ENCODE data around the gene DYRK1A.

DYRK1A gene

DNA sequence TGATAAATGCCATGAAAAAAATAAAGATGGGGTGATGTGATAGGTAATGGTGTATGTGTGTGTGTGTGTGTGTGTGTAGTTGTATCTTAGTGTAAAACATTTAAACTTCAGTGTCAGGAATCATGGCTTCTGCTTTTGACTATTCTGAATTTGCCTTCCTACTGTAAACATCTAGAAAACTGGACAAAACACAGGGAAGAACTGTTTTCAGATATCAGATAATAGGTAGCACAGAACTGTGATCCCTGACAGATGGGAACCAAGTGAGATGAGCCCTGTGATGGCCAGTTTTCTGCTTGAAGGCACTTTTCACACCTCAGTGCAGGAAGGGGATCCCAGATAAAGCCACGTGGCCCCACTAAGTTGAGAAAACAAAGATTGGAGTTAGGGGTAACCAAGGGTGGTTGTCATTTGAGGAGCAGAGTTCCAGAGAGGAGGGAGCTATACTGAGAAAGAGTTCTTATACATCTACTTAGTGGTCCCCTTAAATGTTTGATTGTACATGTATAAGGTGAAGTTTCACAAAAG lies 17.3 kb downstream of the DYRK1A start:
- no peaks in the 10 kb centered on the region for H3K9me3 ChIP-seq (ENCODE audit: control insufficient read depth in 2 of 2, low read length in 2 of 2)
- no peaks in the 10 kb centered on the region for H3K27me3 ChIP-seq (ENCODE audit: control insufficient read depth in 2 of 2, insufficient read depth in 2 of 2, low read length in 2 of 2)
- H3K4me3 ChIP-seq (ENCODE audit: low read length in 2 of 2): no peak overlapping the region
- H3K27ac ChIP-seq (ENCODE audit: low read depth in 2 of 2, low read length in 2 of 2): no peak overlapping the region
- no peak overlapping the region for H3K9ac ChIP-seq (ENCODE audit: low read depth in 1 of 2, low read length in 2 of 2)
- H3K4me1 ChIP-seq (ENCODE audit: control insufficient read depth in 2 of 2, insufficient read depth in 2 of 2, low read length in 2 of 2): peaks cover 9 to 12% of the 10 kb centered on the region in 2 donors
- no peaks in the 10 kb centered on the region for H3K36me3 ChIP-seq (ENCODE audit: control insufficient read depth in 2 of 2, insufficient read depth in 2 of 2, low read length in 2 of 2)

DNA sequence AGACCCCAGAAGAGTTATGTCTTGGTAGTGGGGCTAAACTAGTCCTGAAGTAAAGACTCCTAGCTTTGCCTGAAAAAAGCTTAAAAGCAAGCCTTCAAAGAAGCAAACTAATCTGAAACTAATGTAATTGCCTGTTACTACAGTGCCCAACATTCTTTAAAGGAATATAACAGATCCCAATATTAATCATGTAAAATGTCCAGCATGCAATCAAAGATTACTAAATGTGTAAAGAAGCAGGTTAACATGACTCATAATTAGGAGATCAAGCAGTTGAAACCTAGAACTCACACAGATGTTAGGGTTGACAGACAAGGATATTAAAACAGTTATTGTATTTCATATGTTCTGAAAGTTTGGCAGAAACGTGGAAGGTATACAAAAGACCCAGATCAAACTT lies 17.8 kb downstream of the DYRK1A start:
- no peaks in the 10 kb centered on the region for H3K9me3 ChIP-seq (ENCODE audit: control insufficient read depth in 2 of 2, low read length in 2 of 2)
- no peak overlapping the region for H3K27ac ChIP-seq (ENCODE audit: low read depth in 2 of 2, low read length in 2 of 2)
- no peak overlapping the region for H3K4me3 ChIP-seq (ENCODE audit: low read length in 2 of 2)
- no peaks in the 10 kb centered on the region for H3K27me3 ChIP-seq (ENCODE audit: control insufficient read depth in 2 of 2, insufficient read depth in 2 of 2, low read length in 2 of 2)
- H3K9ac ChIP-seq (ENCODE audit: low read depth in 1 of 2, low read length in 2 of 2): no peak overlapping the region
- H3K4me1 ChIP-seq (ENCODE audit: control insufficient read depth in 2 of 2, insufficient read depth in 2 of 2, low read length in 2 of 2): peaks cover 7 to 12% of the 10 kb centered on the region in 2 donors
- no peaks in the 10 kb centered on the region for H3K36me3 ChIP-seq (ENCODE audit: control insufficient read depth in 2 of 2, insufficient read depth in 2 of 2, low read length in 2 of 2)

DNA sequence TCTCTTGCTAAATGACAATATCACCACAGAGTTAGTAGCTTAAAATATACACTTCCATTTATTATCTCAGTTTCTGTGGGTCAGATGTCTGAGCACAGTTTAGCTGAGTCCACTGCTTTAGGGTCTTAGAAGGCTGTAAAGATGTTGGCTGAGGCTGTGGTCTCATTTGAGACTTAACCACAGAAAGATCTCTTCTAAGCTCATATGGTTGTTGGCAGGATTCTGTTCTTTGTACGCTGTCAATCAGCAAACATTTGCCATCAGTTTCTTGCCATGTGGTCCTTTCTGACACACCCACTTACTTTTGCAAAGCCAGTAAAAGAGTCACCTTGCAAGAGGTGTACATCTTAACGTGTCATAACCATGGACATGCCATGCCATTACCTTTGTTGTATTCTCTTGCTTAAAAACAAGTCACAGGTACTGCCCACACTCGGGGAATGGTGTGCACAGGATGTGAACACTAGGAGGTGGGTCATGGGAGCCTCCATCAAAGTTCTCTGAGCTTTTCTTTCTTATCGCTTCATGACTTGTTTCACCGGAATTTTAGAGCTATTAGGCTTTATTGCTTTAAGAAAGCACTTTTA lies 18.7 kb downstream of the DYRK1A start:
- Histone ChIP-seq H3K36me3 (ENCODE audit: control insufficient read depth in 2 of 2, insufficient read depth in 2 of 2, low read length in 2 of 2) (no peaks in the 10 kb centered on the region), H3K4me1 (ENCODE audit: control insufficient read depth in 2 of 2, insufficient read depth in 2 of 2, low read length in 2 of 2) (peaks cover 6 to 11% of the 10 kb centered on the region in 2 donors), H3K4me3 (ENCODE audit: low read length in 2 of 2) (no peak overlapping the region), H3K27ac (ENCODE audit: low read depth in 2 of 2, low read length in 2 of 2) (no peak overlapping the region), H3K9me3 (ENCODE audit: control insufficient read depth in 2 of 2, low read length in 2 of 2) (no peaks in the 10 kb centered on the region), H3K9ac (ENCODE audit: low read depth in 1 of 2, low read length in 2 of 2) (no peak overlapping the region), H3K27me3 (ENCODE audit: control insufficient read depth in 2 of 2, insufficient read depth in 2 of 2, low read length in 2 of 2) (no peaks in the 10 kb centered on the region)

DNA sequence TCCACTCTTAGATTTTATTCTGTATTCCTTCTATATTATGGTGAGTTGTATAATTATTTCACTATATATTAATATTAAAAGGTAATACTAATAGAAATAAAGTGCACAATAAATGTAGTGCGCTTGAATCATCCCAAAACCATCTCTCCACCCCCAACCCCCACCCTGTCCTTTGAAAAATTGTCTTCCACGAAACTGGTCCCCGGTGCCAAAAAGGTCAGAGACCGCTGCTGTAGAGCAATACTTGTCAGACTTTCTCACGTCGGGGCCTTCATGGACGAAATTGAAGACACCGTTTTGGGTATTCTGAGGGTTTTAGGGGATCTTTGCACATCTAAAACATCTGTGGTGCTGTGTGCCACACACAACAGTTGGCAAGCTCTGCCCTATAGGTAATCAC lies 19.6 kb downstream of the DYRK1A start:
- no peak overlapping the region for H3K9ac ChIP-seq (ENCODE audit: low read depth in 1 of 2, low read length in 2 of 2)
- H3K4me3 ChIP-seq (ENCODE audit: low read length in 2 of 2): no peak overlapping the region
- no peaks in the 10 kb centered on the region for H3K36me3 ChIP-seq (ENCODE audit: control insufficient read depth in 2 of 2, insufficient read depth in 2 of 2, low read length in 2 of 2)
- H3K9me3 ChIP-seq (ENCODE audit: control insufficient read depth in 2 of 2, low read length in 2 of 2): no peaks in the 10 kb centered on the region
- no peak overlapping the region for H3K27ac ChIP-seq (ENCODE audit: low read depth in 2 of 2, low read length in 2 of 2)
- peaks cover 5 to 6% of the 10 kb centered on the region in 2 donors for H3K4me1 ChIP-seq (ENCODE audit: control insufficient read depth in 2 of 2, insufficient read depth in 2 of 2, low read length in 2 of 2)
- no peaks in the 10 kb centered on the region for H3K27me3 ChIP-seq (ENCODE audit: control insufficient read depth in 2 of 2, insufficient read depth in 2 of 2, low read length in 2 of 2)

DNA sequence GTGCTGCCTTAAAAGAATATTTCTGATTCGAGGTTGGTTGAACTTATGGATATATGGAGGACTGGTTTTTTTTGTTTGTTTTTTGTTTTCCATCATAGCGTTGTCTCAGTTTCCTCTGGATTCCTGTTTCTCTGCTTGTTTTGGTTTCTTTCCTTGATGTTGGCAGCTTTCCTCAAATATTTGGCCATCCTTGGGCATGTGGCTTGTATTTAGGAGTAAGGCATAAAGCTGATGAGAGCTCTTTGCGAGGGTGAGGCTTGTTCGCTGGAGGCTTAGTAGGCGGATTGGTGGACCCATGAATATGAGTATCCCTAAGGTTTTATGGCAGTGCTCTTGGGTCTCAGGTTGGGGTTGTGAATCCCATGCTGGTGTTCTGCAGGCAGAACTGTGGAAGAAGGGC lies 22.9 kb downstream of the DYRK1A start:
- Histone ChIP-seq H3K4me1 (ENCODE audit: control insufficient read depth in 2 of 2, insufficient read depth in 2 of 2, low read length in 2 of 2) (peaks cover 5% of the 10 kb centered on the region in 2 donors), H3K36me3 (ENCODE audit: control insufficient read depth in 2 of 2, insufficient read depth in 2 of 2, low read length in 2 of 2) (no peaks in the 10 kb centered on the region), H3K9ac (ENCODE audit: low read depth in 1 of 2, low read length in 2 of 2) (no peak overlapping the region), H3K9me3 (ENCODE audit: control insufficient read depth in 2 of 2, low read length in 2 of 2) (no peaks in the 10 kb centered on the region), H3K27me3 (ENCODE audit: control insufficient read depth in 2 of 2, insufficient read depth in 2 of 2, low read length in 2 of 2) (no peaks in the 10 kb centered on the region), H3K4me3 (ENCODE audit: low read length in 2 of 2) (no peak overlapping the region), H3K27ac (ENCODE audit: low read depth in 2 of 2, low read length in 2 of 2) (no peak overlapping the region)

DNA sequence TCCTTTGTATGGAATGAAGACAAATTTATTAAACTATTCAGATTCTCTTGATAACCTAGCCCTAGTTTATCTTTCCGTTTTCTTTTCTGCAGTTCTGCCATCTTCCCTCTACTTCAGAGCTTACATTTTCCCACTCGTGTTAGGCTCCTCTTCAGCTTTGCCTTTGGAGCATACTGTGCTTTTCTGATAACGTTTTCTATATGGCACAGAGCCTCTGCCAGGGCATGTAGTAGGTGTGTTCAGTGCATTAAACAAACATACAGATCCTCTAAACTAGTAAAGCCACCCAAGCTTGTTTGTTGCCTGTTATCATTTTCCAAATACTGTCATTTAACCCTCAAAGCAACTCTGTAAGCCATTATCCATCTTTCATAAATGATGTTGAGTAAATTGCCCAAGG lies 25.1 kb downstream of the DYRK1A start:
- H3K9ac ChIP-seq (ENCODE audit: low read depth in 1 of 2, low read length in 2 of 2): no peak overlapping the region
- H3K9me3 ChIP-seq (ENCODE audit: control insufficient read depth in 2 of 2, low read length in 2 of 2): no peaks in the 10 kb centered on the region
- H3K27me3 ChIP-seq (ENCODE audit: control insufficient read depth in 2 of 2, insufficient read depth in 2 of 2, low read length in 2 of 2): no peaks in the 10 kb centered on the region
- peaks cover 0 to 5% of the 10 kb centered on the region in 2 donors for H3K4me1 ChIP-seq (ENCODE audit: control insufficient read depth in 2 of 2, insufficient read depth in 2 of 2, low read length in 2 of 2)
- H3K36me3 ChIP-seq (ENCODE audit: control insufficient read depth in 2 of 2, insufficient read depth in 2 of 2, low read length in 2 of 2): no peaks in the 10 kb centered on the region
- H3K27ac ChIP-seq (ENCODE audit: low read depth in 2 of 2, low read length in 2 of 2): no peak overlapping the region
- no peak overlapping the region for H3K4me3 ChIP-seq (ENCODE audit: low read length in 2 of 2)

DNA sequence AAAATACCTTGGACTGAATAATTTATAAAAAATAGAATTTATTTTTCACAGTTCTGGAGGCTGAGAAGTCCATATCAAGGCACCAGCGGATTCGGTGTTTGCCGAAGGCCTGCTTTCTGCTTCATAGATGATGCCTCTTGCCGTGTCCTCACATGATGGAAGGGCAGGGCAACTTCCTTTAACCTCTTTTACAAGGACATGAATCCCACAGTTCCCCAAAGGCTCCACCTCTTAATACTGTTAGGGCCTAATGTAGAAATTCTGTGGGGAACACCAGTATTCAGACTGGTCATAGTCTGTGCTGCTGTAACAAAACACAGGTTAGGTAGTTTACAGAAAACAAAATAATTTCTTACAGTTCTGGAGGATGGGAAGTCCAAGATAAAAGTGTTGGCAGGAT lies 25.9 kb downstream of the DYRK1A start:
- no peaks in the 10 kb centered on the region for H3K9me3 ChIP-seq (ENCODE audit: control insufficient read depth in 2 of 2, low read length in 2 of 2)
- H3K27ac ChIP-seq (ENCODE audit: low read depth in 2 of 2, low read length in 2 of 2): no peak overlapping the region
- H3K27me3 ChIP-seq (ENCODE audit: control insufficient read depth in 2 of 2, insufficient read depth in 2 of 2, low read length in 2 of 2): no peaks in the 10 kb centered on the region
- no peak overlapping the region for H3K4me3 ChIP-seq (ENCODE audit: low read length in 2 of 2)
- H3K36me3 ChIP-seq (ENCODE audit: control insufficient read depth in 2 of 2, insufficient read depth in 2 of 2, low read length in 2 of 2): no peaks in the 10 kb centered on the region
- peaks cover 0 to 5% of the 10 kb centered on the region in 2 donors for H3K4me1 ChIP-seq (ENCODE audit: control insufficient read depth in 2 of 2, insufficient read depth in 2 of 2, low read length in 2 of 2)
- H3K9ac ChIP-seq (ENCODE audit: low read depth in 1 of 2, low read length in 2 of 2): no peak overlapping the region

DNA sequence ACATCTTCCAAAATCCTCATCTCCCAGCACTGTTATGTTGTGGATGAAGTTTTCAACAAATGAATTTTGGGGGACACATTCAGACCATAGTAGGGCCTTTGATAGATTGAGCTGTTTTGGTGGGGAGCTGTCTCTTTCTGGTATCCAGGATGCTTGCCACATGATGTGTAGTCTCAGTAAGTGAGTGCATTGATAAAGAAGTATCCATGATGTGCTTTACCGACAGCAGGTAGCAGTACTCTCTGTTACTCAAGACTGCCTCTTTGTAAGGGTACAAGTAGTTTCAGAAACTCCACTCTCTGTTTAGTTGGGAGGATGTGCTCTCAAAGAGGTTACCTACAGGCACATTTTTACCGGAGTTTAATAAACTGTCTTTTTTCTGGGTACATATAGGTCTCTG lies 26.5 kb downstream of the DYRK1A start:
- H3K9me3 ChIP-seq (ENCODE audit: control insufficient read depth in 2 of 2, low read length in 2 of 2): no peaks in the 10 kb centered on the region
- H3K4me1 ChIP-seq (ENCODE audit: control insufficient read depth in 2 of 2, insufficient read depth in 2 of 2, low read length in 2 of 2): peaks cover 0 to 5% of the 10 kb centered on the region in 2 donors
- no peaks in the 10 kb centered on the region for H3K27me3 ChIP-seq (ENCODE audit: control insufficient read depth in 2 of 2, insufficient read depth in 2 of 2, low read length in 2 of 2)
- no peak overlapping the region for H3K4me3 ChIP-seq (ENCODE audit: low read length in 2 of 2)
- H3K36me3 ChIP-seq (ENCODE audit: control insufficient read depth in 2 of 2, insufficient read depth in 2 of 2, low read length in 2 of 2): no peaks in the 10 kb centered on the region
- H3K27ac ChIP-seq (ENCODE audit: low read depth in 2 of 2, low read length in 2 of 2): no peak overlapping the region
- H3K9ac ChIP-seq (ENCODE audit: low read depth in 1 of 2, low read length in 2 of 2): no peak overlapping the region

DNA sequence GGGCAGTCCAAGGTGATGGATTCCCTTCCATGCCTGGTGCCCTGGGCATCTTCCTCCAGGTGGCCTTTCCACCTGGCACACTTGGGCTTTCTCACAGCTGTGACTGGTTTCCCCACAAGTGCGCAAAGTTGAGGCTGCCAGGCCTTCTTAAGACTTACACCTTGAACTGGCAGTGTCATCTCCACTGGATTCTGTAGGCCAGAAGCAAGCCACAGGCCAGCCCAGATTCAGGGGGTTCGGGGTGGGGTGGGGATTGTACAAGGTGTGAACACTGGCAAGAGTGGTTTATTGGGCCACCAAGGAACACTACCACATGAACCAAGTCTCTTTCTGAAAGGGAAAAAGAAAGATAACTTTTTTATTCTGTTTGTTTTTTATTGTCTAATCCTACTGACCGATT lies 27.2 kb downstream of the DYRK1A start:
- Histone ChIP-seq H3K4me1 (ENCODE audit: control insufficient read depth in 2 of 2, insufficient read depth in 2 of 2, low read length in 2 of 2) (peaks cover 0 to 5% of the 10 kb centered on the region in 2 donors), H3K27me3 (ENCODE audit: control insufficient read depth in 2 of 2, insufficient read depth in 2 of 2, low read length in 2 of 2) (no peaks in the 10 kb centered on the region)

DNA sequence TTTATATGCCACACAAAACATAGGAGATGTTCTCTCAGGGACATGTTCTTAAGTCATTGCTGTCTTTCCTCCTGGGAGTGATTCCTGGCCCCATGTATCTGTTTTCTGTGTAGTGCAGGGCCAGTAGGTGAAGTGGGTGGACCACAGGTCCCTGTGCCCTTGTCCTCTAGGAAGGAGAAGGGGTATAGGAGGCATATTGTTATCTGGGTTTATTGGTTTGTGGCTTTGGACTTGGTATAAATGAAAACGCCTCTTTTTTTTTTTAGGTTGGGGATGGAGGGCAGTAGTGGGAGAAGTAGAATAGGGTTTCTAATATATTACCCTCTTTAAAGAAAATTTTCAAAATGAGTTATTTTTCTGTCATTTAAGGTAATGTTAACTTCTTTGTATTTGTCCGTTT lies 29.4 kb downstream of the DYRK1A start:
- no peak overlapping the region for H3K4me3 ChIP-seq (ENCODE audit: low read length in 2 of 2)
- no peak overlapping the region for H3K27ac ChIP-seq (ENCODE audit: low read depth in 2 of 2, low read length in 2 of 2)
- no peaks in the 10 kb centered on the region for H3K9me3 ChIP-seq (ENCODE audit: control insufficient read depth in 2 of 2, low read length in 2 of 2)
- no peaks in the 10 kb centered on the region for H3K27me3 ChIP-seq (ENCODE audit: control insufficient read depth in 2 of 2, insufficient read depth in 2 of 2, low read length in 2 of 2)
- H3K9ac ChIP-seq (ENCODE audit: low read depth in 1 of 2, low read length in 2 of 2): no peak overlapping the region
- H3K36me3 ChIP-seq (ENCODE audit: control insufficient read depth in 2 of 2, insufficient read depth in 2 of 2, low read length in 2 of 2): no peaks in the 10 kb centered on the region
- H3K4me1 ChIP-seq (ENCODE audit: control insufficient read depth in 2 of 2, insufficient read depth in 2 of 2, low read length in 2 of 2): peaks cover 3 to 4% of the 10 kb centered on the region in 2 donors

More for the DNA sequence above, 27.2 kb downstream of the DYRK1A start:
- H3K4me3 ChIP-seq (ENCODE audit: low read length in 2 of 2): no peak overlapping the region
- H3K9me3 ChIP-seq (ENCODE audit: control insufficient read depth in 2 of 2, low read length in 2 of 2): no peaks in the 10 kb centered on the region
- H3K9ac ChIP-seq (ENCODE audit: low read depth in 1 of 2, low read length in 2 of 2): no peak overlapping the region
- no peaks in the 10 kb centered on the region for H3K36me3 ChIP-seq (ENCODE audit: control insufficient read depth in 2 of 2, insufficient read depth in 2 of 2, low read length in 2 of 2)
- H3K27ac ChIP-seq (ENCODE audit: low read depth in 2 of 2, low read length in 2 of 2): no peak overlapping the region
